CD4-positive, alpha-beta T cell treated with Interleukin-10 for 1 hour (primary cell): ENCODE measurements around the gene DACH2.

ENCODE experiments used
- DNase-seq: peaks from one replicate; pipeline ENCODE4 v3.0.0-alpha.2; 2020

Gene DACH2

GRCh38 chrX:86829786-86830185 lies 681.5 kb downstream of the DACH2 start:
- DNase-seq: no peak

DNA sequence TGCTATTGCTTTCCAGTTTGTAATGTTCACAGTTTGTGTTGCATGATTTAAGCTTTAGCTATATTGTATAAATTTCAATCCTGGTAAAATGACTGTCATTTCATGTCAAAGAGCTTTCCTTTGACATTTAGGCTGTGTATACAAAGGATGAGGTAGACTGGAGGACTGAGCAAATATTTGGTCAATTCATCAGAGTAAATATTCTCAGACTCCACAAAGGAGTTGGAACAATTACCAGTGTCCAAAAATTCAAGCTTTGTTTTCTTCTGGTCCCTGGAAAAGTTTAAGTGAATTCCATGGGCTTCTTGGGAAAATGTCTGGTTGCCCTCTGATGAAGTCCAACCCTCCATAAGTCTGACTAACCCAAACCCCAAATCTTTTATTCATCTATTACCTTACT lies 682.4 kb downstream of the DACH2 start:
- no peak for DNase-seq

DNA sequence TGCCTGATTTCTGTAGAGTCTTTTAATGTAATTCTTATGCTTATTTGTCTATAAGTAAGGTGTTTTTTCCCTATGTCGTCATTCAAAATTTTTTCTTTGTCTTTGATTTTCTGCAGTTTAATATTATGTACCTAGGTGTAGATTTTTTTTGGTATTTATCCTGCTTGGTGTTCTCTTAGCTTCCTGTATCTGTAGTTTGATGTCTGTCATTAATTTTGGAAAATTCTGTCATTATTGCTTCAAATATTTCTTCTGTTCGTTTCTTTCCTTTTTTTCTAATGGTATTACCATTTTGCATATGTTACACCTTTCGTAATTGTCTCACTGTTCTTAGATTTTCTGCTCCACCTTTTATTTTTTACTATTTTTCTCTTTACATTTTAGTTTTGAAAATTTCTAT lies 696.9 kb downstream of the DACH2 start:
- no peak for DNase-seq
